Measurements from ENCODE around the gene ZNF117. TPM values are rescaled to one million over a fixed set of nuclear protein-coding genes. Genes with fewer than 3 reads are reported as not detected.
A peak's percentile ranks its signal among the peaks of the same experiment; 100 is the strongest.
"Not testable (repeated sequence)": the region's sequence is repeated elsewhere in the genome, so short reads cannot be mapped to it uniquely, and the experiment has no call there.

Gene ZNF117
- total RNA-seq, 4 donors from 2014 or later: 1.9 to 8.4 (median 4.4) TPM

DNA sequence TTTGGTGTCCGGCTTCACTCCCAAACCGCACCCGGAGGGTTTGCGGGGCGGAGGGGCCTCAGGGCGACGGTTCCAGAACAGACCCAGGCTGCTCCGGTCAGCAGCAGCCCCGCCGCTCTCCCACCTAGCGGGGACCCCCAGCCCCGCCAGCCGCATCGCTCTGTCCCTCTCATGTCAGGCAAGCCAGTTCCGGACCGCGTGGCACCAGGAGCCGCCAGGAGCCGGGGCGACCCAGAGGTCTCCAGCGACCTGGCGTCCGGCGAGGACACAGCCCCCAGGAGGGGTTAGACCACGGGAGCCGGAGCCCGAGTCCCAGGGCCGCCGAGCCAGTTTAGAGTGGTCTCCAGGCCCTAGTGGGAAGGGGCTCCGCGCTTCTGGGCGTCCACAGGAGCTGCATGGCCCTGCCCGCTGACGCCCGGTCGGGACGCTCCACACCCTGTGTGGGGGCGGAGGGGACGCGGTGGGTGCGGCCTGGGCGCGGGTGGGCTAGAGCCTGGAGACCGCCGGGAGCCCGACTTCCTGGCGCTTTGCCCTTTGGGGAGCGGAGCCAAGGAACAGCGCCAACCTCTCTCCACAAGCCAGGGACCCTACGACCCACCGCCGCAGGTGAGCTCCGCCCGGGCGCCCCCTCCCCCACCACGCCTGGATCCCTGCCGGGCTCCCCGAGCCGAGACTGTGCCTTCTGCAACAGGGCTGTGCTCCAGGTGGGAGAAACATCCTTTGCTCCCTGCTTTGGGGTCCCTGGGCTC is 43.4 kb downstream of the ZNF117 start:
- ATAC-seq: peak; percentile 19
- TF ChIP-seq POLR2A (IDR thresholded peaks at IDR 0.05): no peak
- no peak for TF ChIP-seq POLR2AphosphoS5 (IDR thresholded peaks at IDR 0.05)
- TF ChIP-seq, protein P1, sequence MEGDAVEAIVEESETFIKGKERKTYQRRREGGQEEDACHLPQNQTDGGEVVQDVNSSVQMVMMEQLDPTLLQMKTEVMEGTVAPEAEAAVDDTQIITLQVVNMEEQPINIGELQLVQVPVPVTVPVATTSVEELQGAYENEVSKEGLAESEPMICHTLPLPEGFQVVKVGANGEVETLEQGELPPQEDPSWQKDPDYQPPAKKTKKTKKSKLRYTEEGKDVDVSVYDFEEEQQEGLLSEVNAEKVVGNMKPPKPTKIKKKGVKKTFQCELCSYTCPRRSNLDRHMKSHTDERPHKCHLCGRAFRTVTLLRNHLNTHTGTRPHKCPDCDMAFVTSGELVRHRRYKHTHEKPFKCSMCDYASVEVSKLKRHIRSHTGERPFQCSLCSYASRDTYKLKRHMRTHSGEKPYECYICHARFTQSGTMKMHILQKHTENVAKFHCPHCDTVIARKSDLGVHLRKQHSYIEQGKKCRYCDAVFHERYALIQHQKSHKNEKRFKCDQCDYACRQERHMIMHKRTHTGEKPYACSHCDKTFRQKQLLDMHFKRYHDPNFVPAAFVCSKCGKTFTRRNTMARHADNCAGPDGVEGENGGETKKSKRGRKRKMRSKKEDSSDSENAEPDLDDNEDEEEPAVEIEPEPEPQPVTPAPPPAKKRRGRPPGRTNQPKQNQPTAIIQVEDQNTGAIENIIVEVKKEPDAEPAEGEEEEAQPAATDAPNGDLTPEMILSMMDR (IDR thresholded peaks at IDR 0.05): no peak
- no peak for TF ChIP-seq EP300 (IDR thresholded peaks at IDR 0.05)

DNA sequence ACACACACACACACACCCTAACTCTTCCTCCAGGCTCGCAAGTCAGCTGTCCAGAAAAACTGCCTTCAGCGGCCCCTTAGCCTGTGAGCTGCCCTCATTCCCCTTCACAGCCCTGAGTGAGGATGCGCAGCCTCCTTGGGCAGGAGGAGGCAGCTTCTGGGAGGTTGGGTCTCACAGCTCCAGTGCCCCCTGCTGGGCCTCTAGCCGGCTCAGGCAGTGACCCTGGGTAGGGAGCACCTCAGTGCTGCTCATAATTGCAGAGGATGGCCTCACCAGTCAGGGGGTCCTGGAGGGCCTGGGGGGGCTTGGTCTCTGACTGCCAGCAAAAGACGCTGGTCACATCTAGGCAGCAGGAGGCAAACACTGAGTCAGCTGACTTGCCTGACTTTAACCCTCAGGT is 44.1 kb downstream of the ZNF117 start:
- no peaks in the 10 kb centered on the region for H3K9me3 ChIP-seq
- H3K4me3 ChIP-seq: peak overlapping the region in 1 of 2 donors; percentile 50
- peak; percentile 25 for ATAC-seq
- 58% methylated on average over 2 of the region's 5 CpGs; no CpG with 5 or more reads in 1 of the 2 donors for WGBS, 2 donors (ENCODE audit: low coverage in 1 of 2)
- H3K27me3 ChIP-seq: peaks cover 51% of the 10 kb centered on the region
- H3K27ac ChIP-seq: no peak overlapping the region
- no peaks in the 10 kb centered on the region for H3K36me3 ChIP-seq
- TF ChIP-seq POLR2AphosphoS5 (IDR thresholded peaks at IDR 0.05) (no peak), EP300 (IDR thresholded peaks at IDR 0.05) (no peak), POLR2A (IDR thresholded peaks at IDR 0.05) (no peak)
- TF ChIP-seq, protein P1 (IDR thresholded peaks at IDR 0.05): peak in 1 of 4 experiments; percentile 17
- H3K4me1 ChIP-seq: peaks cover 5 to 13% (median 7%) of the 10 kb centered on the region in 3 donors

More for the DNA sequence above, 43.4 kb downstream of the ZNF117 start:
- Histone ChIP-seq H3K9me3 (no peaks in the 10 kb centered on the region), H3K36me3 (no peaks in the 10 kb centered on the region), H3K4me1 (peaks cover 5 to 13% (median 7%) of the 10 kb centered on the region in 3 donors), H3K27ac (no peak overlapping the region), H3K4me3 (peak overlapping the region; percentile 20 to 50), H3K27me3 (peaks cover 50% of the 10 kb centered on the region)
- no CpG with 5 or more reads among the region's 59 CpGs for WGBS, 2 donors (ENCODE audit: low coverage in 1 of 2)

DNA sequence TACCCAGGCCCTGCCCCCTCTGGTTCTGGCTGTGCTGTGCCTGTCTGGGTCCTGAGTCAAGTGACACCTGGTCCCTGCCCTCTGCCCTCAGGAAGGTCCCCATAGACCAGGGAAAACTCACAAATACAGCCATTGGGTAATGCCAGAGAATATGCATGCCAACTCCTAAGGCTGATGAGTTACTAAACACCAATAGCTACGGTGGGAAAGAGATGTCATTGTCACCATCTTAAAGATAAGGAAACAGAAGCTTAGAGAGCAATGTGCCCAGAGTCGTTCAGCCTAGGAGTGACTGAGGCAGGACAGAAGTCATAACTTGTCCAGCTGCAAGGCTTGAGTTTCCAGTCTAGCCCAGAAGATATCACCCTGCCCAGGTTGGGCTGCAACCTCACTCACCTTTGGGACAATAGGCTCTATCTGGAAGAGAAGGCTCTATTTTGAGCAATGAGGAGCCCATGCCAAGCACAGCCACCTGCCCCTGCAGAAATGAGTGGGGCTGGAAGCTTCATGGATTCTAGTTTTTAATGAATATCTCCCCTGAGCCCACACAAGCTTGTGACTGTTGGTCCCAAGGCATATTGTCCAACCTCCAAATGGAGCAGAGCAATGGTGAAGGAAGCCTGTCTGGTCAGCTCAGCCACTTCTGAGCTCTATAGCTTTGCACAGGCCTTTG is 45.2 kb downstream of the ZNF117 start:
- no peak for ATAC-seq
- H3K27me3 ChIP-seq: peaks cover 51% of the 10 kb centered on the region

DNA sequence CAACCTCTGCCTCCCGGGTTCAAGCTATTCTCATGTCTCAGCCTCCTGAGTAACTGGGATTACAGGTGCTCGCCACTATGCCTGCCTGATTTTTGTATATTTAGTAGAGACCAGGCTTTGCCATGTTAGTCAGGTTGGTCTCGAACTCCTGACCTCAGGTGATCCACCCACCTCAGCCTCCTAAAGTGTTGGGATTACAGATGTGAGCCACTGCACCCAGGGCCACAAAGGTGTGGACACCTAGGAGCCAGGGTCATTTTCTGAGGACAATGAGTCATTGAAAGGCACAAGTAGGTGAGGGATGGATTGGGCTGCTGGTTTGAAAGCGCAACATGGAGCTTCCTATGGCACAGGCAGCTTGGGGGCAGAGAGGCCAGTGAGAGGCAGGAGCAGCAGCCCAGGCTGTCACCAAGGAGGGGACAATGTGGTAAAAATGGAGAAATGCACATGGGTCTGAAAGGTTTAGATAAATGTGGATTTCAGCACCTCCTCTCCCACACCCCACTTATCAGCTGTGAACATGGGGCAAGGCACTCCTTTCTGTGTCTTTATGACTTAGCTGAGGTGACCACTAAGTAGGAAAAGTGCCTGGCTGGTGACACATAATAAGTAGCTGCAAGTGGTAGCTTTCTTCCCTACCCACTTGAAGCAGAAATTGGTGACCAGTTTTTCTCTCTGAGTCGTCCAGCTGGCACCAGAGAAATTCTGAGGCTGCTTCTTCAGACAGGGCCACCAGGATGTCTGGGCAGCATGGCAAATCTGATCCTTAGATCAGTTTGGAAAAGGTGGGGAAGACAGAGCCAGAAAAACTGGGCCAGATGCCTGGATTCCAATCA is 46.0 kb downstream of the ZNF117 start:
- H3K9me3 ChIP-seq, H3K27ac ChIP-seq, H3K36me3 ChIP-seq, H3K4me3 ChIP-seq, ATAC-seq: not testable (repeated sequence)
- 74 to 89% methylated on average over 3 of the region's 5 CpGs for WGBS, 2 donors (ENCODE audit: low coverage in 1 of 2)
- Histone ChIP-seq H3K27me3 (peaks cover 51% of the 10 kb centered on the region), H3K4me1 (peaks cover 5 to 13% (median 7%) of the 10 kb centered on the region in 3 donors)

More for the DNA sequence above, 45.2 kb downstream of the ZNF117 start:
- 43% methylated on average over 2 of the region's 2 CpGs; no CpG with 5 or more reads in 1 of the 2 donors for WGBS, 2 donors (ENCODE audit: low coverage in 1 of 2)
- TF ChIP-seq POLR2AphosphoS5 (IDR thresholded peaks at IDR 0.05) (no peak), POLR2A (IDR thresholded peaks at IDR 0.05) (no peak), EP300 (IDR thresholded peaks at IDR 0.05) (no peak)
- TF ChIP-seq, protein P1 (IDR thresholded peaks at IDR 0.05): no peak
- Histone ChIP-seq H3K4me3 (no peak overlapping the region), H3K36me3 (no peaks in the 10 kb centered on the region), H3K9me3 (no peaks in the 10 kb centered on the region), H3K27ac (no peak overlapping the region), H3K4me1 (peaks cover 5 to 13% (median 7%) of the 10 kb centered on the region in 3 donors)

DNA sequence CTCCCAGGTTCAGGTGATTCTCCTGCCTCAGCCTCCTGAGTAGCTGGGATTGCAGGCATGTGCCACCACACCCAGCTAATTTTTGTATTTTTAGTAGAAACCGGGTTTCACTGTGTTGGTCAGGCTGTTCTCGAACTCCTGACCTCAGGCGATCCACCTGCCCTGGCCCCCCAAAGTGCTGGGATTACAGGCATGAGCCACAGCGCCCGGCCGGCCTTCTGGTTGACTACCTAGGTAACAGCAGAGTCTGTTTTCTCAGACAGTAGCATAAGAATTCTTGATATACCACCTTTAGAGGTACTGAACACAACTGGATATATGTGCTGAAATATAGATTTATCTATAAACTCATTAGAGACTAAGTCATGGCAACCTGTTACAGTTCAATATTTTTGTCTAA is 50.8 kb downstream of the ZNF117 start:
- H3K36me3 ChIP-seq, H3K27ac ChIP-seq, H3K4me3 ChIP-seq, ATAC-seq, H3K4me1 ChIP-seq, H3K9me3 ChIP-seq: not testable (repeated sequence)
- WGBS, 2 donors (ENCODE audit: low coverage in 1 of 2): no CpG with 5 or more reads among the region's 6 CpGs
- peaks cover 10% of the 10 kb centered on the region for H3K27me3 ChIP-seq

All from gastroesophageal sphincter (tissue), 4 donors.